ENCODE measurements around the gene PAOX. TPM values are rescaled to one million over a fixed set of nuclear protein-coding genes. Genes with fewer than 3 reads are reported as not detected.
A peak's percentile ranks its signal among the peaks of the same experiment; 100 is the strongest.

The PAOX gene
- total RNA-seq, 6 experiments from 2014 or later = 9.4 to 15.9 (median 11.9) TPM

GRCh38 chr10:133379801-133380666 lies 972 bp downstream of the PAOX start:
- Histone ChIP-seq H3K27me3 (no peaks in the 10 kb centered on the region), H3K36me3 (no peaks in the 10 kb centered on the region), H3K9me3 (no peaks in the 10 kb centered on the region), H3K4me3 (peak overlapping the region; percentile 86 to 91 (median 88)), H3K27ac (peak overlapping the region in 1 of 3 donors; percentile 63), H3K4me1 (peaks cover 0 to 14% (median 4%) of the 10 kb centered on the region in 4 donors)
- ATAC-seq = peak in 1 of 4 donors; percentile 2
- DNase-seq = peak in 1 of 3 donors; percentile 41
- TF ChIP-seq CTCF (IDR thresholded peaks at IDR 0.05) = no peak
- no peak for TF ChIP-seq POLR2A (IDR thresholded peaks at IDR 0.05)
- WGBS (ENCODE audit: insufficient coverage, low coverage, low lambda C conversion rate, missing lambda C conversion rate) = 100% methylated on average over 4 of the region's 36 CpGs
- intact Hi-C loops (cut with DNase I) = loop anchor here in 1 of 2 donors (10.0 kb wide), 1 partner anchor 55 kb away; no protein-coding TSS in a partner anchor

- Histone ChIP-seq H3K4me1 (peaks cover 0 to 14% (median 4%) of the 10 kb centered on the region in 4 donors), H3K4me3 (no peak overlapping the region), H3K27ac (no peak overlapping the region), H3K27me3 (no peaks in the 10 kb centered on the region), H3K9me3 (no peaks in the 10 kb centered on the region), H3K36me3 (no peaks in the 10 kb centered on the region)
- DNase-seq = no peak
- TF ChIP-seq CTCF (IDR thresholded peaks at IDR 0.05) (no peak), POLR2A (IDR thresholded peaks at IDR 0.05) (no peak)
- intact Hi-C loops (cut with DNase I) = no loop called here
- no peak for ATAC-seq
- WGBS (ENCODE audit: insufficient coverage, low coverage, low lambda C conversion rate, missing lambda C conversion rate) = no CpG with 5 or more reads among the region's 8 CpGs
Measured at GRCh38 chr10:133381036-133381435, 2.0 kb downstream of the PAOX start.

GRCh38 chr10:133383551-133383950 lies 4.5 kb downstream of the PAOX start:
- DNase-seq = peak in 1 of 3 donors; percentile 2

GRCh38 chr10:133384071-133384470 lies 5.0 kb downstream of the PAOX start:
- no peaks in the 10 kb centered on the region for H3K27me3 ChIP-seq
- no peaks in the 10 kb centered on the region for H3K36me3 ChIP-seq
- 75% methylated on average over 4 of the region's 13 CpGs for WGBS (ENCODE audit: insufficient coverage, low coverage, low lambda C conversion rate, missing lambda C conversion rate)
- H3K4me1 ChIP-seq = peaks cover 0 to 9% (median 3%) of the 10 kb centered on the region in 4 donors
- no peak for TF ChIP-seq POLR2A (IDR thresholded peaks at IDR 0.05)
- TF ChIP-seq CTCF (IDR thresholded peaks at IDR 0.05) = no peak
- no peak overlapping the region for H3K27ac ChIP-seq
- H3K9me3 ChIP-seq = no peaks in the 10 kb centered on the region
- no peak for ATAC-seq
- intact Hi-C loops (cut with DNase I) = no loop called here
- H3K4me3 ChIP-seq = no peak overlapping the region
- peak in 1 of 3 donors; percentile 3 for DNase-seq

More at GRCh38 chr10:133383551-133383950, 4.5 kb downstream of the PAOX start:
- Histone ChIP-seq H3K27ac (no peak overlapping the region), H3K4me1 (peaks cover 0 to 9% (median 3%) of the 10 kb centered on the region in 4 donors), H3K9me3 (no peaks in the 10 kb centered on the region), H3K27me3 (no peaks in the 10 kb centered on the region), H3K36me3 (no peaks in the 10 kb centered on the region), H3K4me3 (no peak overlapping the region)
- no peak for TF ChIP-seq POLR2A (IDR thresholded peaks at IDR 0.05)
- no peak for TF ChIP-seq CTCF (IDR thresholded peaks at IDR 0.05)
- ATAC-seq = no peak
- intact Hi-C loops (cut with DNase I) = no loop called here
- WGBS (ENCODE audit: insufficient coverage, low coverage, low lambda C conversion rate, missing lambda C conversion rate) = 91% methylated on average over 4 of the region's 4 CpGs

Data from right lobe of liver (tissue), 6 donors.